Measurements from ENCODE around the gene PTTG1. TPM values are rescaled to one million over a fixed set of nuclear protein-coding genes. Genes with fewer than 3 reads are reported as not detected.

The PTTG1 gene
- total and polyA plus RNA-seq, 2 experiments from 2014 or later = 394 to 620 TPM

- TF ChIP-seq, protein P1, sequence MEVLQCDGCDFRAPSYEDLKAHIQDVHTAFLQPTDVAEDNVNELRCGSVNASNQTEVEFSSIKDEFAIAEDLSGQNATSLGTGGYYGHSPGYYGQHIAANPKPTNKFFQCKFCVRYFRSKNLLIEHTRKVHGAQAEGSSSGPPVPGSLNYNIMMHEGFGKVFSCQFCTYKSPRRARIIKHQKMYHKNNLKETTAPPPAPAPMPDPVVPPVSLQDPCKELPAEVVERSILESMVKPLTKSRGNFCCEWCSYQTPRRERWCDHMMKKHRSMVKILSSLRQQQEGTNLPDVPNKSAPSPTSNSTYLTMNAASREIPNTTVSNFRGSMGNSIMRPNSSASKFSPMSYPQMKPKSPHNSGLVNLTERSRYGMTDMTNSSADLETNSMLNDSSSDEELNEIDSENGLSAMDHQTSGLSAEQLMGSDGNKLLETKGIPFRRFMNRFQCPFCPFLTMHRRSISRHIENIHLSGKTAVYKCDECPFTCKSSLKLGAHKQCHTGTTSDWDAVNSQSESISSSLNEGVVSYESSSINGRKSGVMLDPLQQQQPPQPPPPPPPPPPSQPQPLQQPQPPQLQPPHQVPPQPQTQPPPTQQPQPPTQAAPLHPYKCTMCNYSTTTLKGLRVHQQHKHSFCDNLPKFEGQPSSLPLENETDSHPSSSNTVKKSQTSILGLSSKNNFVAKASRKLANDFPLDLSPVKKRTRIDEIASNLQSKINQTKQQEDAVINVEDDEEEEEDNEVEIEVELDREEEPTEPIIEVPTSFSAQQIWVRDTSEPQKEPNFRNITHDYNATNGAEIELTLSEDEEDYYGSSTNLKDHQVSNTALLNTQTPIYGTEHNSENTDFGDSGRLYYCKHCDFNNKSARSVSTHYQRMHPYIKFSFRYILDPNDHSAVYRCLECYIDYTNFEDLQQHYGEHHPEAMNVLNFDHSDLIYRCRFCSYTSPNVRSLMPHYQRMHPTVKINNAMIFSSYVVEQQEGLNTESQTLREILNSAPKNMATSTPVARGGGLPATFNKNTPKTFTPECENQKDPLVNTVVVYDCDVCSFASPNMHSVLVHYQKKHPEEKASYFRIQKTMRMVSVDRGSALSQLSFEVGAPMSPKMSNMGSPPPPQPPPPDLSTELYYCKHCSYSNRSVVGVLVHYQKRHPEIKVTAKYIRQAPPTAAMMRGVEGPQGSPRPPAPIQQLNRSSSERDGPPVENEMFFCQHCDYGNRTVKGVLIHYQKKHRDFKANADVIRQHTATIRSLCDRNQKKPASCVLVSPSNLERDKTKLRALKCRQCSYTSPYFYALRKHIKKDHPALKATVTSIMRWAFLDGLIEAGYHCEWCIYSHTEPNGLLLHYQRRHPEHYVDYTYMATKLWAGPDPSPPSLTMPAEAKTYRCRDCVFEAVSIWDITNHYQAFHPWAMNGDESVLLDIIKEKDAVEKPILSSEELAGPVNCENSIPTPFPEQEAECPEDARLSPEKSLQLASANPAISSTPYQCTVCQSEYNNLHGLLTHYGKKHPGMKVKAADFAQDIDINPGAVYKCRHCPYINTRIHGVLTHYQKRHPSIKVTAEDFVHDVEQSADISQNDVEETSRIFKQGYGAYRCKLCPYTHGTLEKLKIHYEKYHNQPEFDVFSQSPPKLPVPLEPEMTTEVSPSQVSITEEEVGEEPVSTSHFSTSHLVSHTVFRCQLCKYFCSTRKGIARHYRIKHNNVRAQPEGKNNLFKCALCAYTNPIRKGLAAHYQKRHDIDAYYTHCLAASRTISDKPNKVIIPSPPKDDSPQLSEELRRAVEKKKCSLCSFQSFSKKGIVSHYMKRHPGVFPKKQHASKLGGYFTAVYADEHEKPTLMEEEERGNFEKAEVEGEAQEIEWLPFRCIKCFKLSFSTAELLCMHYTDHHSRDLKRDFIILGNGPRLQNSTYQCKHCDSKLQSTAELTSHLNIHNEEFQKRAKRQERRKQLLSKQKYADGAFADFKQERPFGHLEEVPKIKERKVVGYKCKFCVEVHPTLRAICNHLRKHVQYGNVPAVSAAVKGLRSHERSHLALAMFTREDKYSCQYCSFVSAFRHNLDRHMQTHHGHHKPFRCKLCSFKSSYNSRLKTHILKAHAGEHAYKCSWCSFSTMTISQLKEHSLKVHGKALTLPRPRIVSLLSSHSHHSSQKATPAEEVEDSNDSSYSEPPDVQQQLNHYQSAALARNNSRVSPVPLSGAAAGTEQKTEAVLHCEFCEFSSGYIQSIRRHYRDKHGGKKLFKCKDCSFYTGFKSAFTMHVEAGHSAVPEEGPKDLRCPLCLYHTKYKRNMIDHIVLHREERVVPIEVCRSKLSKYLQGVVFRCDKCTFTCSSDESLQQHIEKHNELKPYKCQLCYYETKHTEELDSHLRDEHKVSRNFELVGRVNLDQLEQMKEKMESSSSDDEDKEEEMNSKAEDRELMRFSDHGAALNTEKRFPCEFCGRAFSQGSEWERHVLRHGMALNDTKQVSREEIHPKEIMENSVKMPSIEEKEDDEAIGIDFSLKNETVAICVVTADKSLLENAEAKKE (CRISPR knock-in tag; IDR thresholded peaks at IDR 0.05) = no peak
- TF ChIP-seq CTCF (conservative IDR thresholded peaks at IDR 0.05; ENCODE audit: low read depth in 2 of 2) (no peak), ZNF331 (CRISPR knock-in tag; IDR thresholded peaks at IDR 0.05; ENCODE audit: low read depth) (no peak), CREB1 (CRISPR knock-in tag; IDR thresholded peaks at IDR 0.05; ENCODE audit: low read depth) (no peak)
Measured at GRCh38 chr5:160375166-160375565, 46.5 kb upstream of the PTTG1 start (continued).

- Histone ChIP-seq H3K36me3 (ENCODE audit: insufficient read depth) (no peaks in the 10 kb centered on the region), H3K79me2 (replicated peaks; ENCODE audit: insufficient read depth) (no peaks in the 10 kb centered on the region), H3K9me2 (ENCODE audit: insufficient read depth) (no peaks in the 10 kb centered on the region), H4K20me1 (replicated peaks; ENCODE audit: insufficient read depth) (no peaks in the 10 kb centered on the region), H2AFZ (no peak overlapping the region), H3K27me3 (ENCODE audit: insufficient read depth) (peaks cover 8% of the 10 kb centered on the region; the same call in 1 of the 2 replicates), H3K4me2 (no peak overlapping the region), H3K4me1 (ENCODE audit: insufficient read depth) (peaks cover 3% of the 10 kb centered on the region; the same call in 1 of the 2 replicates), H3K27ac (ENCODE audit: low read depth) (no peak overlapping the region), H3F3A (replicated peaks; ENCODE audit: low read depth) (no peaks in the 10 kb centered on the region), H3K4me3 (no peak overlapping the region)
- H3K36me3 Mint-ChIP-seq (ENCODE audit: low read depth) = no peaks in the 10 kb centered on the region
- no peak overlapping the region for H3K27ac Mint-ChIP-seq
- H3K4me3 Mint-ChIP-seq = no peak overlapping the region
- DNase-seq (ENCODE audit: low spot score) = no peak
- H3K9me3 Mint-ChIP-seq = no peaks in the 10 kb centered on the region
- H3K27me3 Mint-ChIP-seq (ENCODE audit: insufficient read depth, low read depth, poor library complexity) = peaks cover 4% of the 10 kb centered on the region
- no peak for ATAC-seq
- H3K4me1 Mint-ChIP-seq = peaks cover 15% of the 10 kb centered on the region
- TF ChIP-seq EZH2phosphoT487 (IDR thresholded peaks at IDR 0.05; ENCODE audit: unreplicated experiment) (no peak), ETS1 (IDR thresholded peaks at IDR 0.05) (no peak), CTCF (conservative IDR thresholded peaks at IDR 0.05; ENCODE audit: low read depth in 2 of 2) (no peak), CREB1 (CRISPR knock-in tag; IDR thresholded peaks at IDR 0.05; ENCODE audit: low read depth) (no peak), NANOG (IDR thresholded peaks at IDR 0.05; ENCODE audit: borderline replicate concordance) (no peak), ZNF114 (CRISPR knock-in tag; IDR thresholded peaks at IDR 0.05) (no peak), STAT1 (IDR thresholded peaks at IDR 0.05; ENCODE audit: unreplicated experiment) (no peak)
- TF ChIP-seq, protein P2, sequence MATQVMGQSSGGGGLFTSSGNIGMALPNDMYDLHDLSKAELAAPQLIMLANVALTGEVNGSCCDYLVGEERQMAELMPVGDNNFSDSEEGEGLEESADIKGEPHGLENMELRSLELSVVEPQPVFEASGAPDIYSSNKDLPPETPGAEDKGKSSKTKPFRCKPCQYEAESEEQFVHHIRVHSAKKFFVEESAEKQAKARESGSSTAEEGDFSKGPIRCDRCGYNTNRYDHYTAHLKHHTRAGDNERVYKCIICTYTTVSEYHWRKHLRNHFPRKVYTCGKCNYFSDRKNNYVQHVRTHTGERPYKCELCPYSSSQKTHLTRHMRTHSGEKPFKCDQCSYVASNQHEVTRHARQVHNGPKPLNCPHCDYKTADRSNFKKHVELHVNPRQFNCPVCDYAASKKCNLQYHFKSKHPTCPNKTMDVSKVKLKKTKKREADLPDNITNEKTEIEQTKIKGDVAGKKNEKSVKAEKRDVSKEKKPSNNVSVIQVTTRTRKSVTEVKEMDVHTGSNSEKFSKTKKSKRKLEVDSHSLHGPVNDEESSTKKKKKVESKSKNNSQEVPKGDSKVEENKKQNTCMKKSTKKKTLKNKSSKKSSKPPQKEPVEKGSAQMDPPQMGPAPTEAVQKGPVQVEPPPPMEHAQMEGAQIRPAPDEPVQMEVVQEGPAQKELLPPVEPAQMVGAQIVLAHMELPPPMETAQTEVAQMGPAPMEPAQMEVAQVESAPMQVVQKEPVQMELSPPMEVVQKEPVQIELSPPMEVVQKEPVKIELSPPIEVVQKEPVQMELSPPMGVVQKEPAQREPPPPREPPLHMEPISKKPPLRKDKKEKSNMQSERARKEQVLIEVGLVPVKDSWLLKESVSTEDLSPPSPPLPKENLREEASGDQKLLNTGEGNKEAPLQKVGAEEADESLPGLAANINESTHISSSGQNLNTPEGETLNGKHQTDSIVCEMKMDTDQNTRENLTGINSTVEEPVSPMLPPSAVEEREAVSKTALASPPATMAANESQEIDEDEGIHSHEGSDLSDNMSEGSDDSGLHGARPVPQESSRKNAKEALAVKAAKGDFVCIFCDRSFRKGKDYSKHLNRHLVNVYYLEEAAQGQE (IDR thresholded peaks at IDR 0.05; ENCODE audit: unreplicated experiment) = no peak
Measured at GRCh38 chr5:160375701-160376100, 46.0 kb upstream of the PTTG1 start.
